HG03575 (cell line): ENCODE data around the gene HBP1.
"Not testable (repeated sequence)": the region's sequence is repeated elsewhere in the genome, so short reads cannot be mapped to it uniquely, and the experiment has no call there.

Source experiments
- ATAC-seq: cut with Tn5 transposase; IDR thresholded peaks from one replicate; pipeline ENCODE4 v1.9.1; 2021; ENCODE audit not compliant: unreplicated experiment, insufficient number of reproducible peaks, low FRiP score; ENCODE audit errors: extremely low read depth

The HBP1 gene

GRCh38 chr7:107212725-107213124 lies 43.9 kb downstream of the HBP1 start:
- ATAC-seq, result no peak

GRCh38 chr7:107213193-107213788 lies 44.5 kb downstream of the HBP1 start:
- ATAC-seq, result no peak

- ATAC-seq, result no peak
These were observed 45.1 kb downstream of the HBP1 start for GRCh38 chr7:107213945-107214344.

GRCh38 chr7:107219563-107220244 lies 50.9 kb downstream of the HBP1 start:
- no peak for ATAC-seq

GRCh38 chr7:107220356-107220755 lies 51.6 kb downstream of the HBP1 start:
- ATAC-seq, result no peak

- not testable (repeated sequence) for ATAC-seq
These were observed 52.0 kb downstream of the HBP1 start for GRCh38 chr7:107220806-107221205.

GRCh38 chr7:107224374-107225223 lies 55.8 kb downstream of the HBP1 start:
- no peak for ATAC-seq

- no peak for ATAC-seq
These were observed 59.5 kb downstream of the HBP1 start for GRCh38 chr7:107228291-107228690.

- no peak for ATAC-seq
These were observed 61.5 kb downstream of the HBP1 start for GRCh38 chr7:107230334-107230733.

- ATAC-seq, result no peak
These were observed 63.8 kb downstream of the HBP1 start for GRCh38 chr7:107232568-107233090.

- ATAC-seq, result no peak
These were observed 64.4 kb downstream of the HBP1 start for GRCh38 chr7:107233174-107233573.

- ATAC-seq, result no peak
These were observed 65.2 kb downstream of the HBP1 start for GRCh38 chr7:107233981-107234380.

GRCh38 chr7:107234436-107234835 lies 65.6 kb downstream of the HBP1 start:
- no peak for ATAC-seq

- ATAC-seq, result no peak
These were observed 68.1 kb downstream of the HBP1 start for GRCh38 chr7:107236862-107237261.

GRCh38 chr7:107237451-107237850 lies 68.6 kb downstream of the HBP1 start:
- no peak for ATAC-seq

- ATAC-seq, result no peak
These were observed 73.5 kb downstream of the HBP1 start for GRCh38 chr7:107242267-107242666.

- ATAC-seq, result no peak
These were observed 75.8 kb downstream of the HBP1 start for GRCh38 chr7:107244613-107245012.

- ATAC-seq, result not testable (repeated sequence)
These were observed 78.0 kb downstream of the HBP1 start for GRCh38 chr7:107246836-107247235.

GRCh38 chr7:107248551-107249316 lies 79.9 kb downstream of the HBP1 start:
- ATAC-seq, result no peak
